ENCODE measurements around the gene ZNF808.
"Not testable (repeated sequence)": the region's sequence is repeated elsewhere in the genome, so short reads cannot be mapped to it uniquely, and the experiment has no call there.

DNA sequence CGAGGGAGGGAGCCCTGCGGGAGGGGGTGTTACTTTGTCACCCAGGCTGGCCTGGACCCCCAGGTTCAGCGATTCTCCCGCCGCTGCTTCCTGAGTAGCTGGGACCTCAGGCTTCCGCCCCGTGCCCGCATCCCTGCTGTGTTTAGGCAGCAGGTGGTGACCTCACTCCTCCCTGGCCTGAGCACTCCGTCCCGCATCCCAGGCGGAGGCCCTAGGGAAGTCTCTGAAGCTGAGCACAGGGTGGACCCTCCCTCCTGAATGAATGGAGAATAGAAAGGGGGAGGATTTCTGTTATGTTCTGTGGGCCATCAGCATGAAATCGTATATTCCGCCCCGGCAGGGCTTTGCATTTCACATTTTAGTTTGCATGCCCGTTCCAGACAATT lies 7.9 kb downstream of the ZNF808 start:
- not testable (repeated sequence) for TF ChIP-seq CTCF, POLR2A (IDR thresholded peaks at IDR 0.05)
